ENCODE results near the gene CCDC188. TPM values are rescaled to one million over a fixed set of nuclear protein-coding genes. Genes with fewer than 3 reads are reported as not detected.

CCDC188 gene
- total RNA-seq (ENCODE audit: insufficient read depth, low replicate concordance) = not detected

- DNase-seq (ENCODE audit: low spot score) = no peak
Measured at GRCh38 chr22:20150381-20151275, at the start of gene CCDC188. Gene CCDC188, minus strand, starts transcription at chr22:20151055. Its CDS starts 69 bp downstream, at chr22:20150986.

- DNase-seq (ENCODE audit: low spot score) = no peak
Measured at GRCh38 chr22:20199906-20200305, 49.1 kb upstream of the CCDC188 start.

- no peak for DNase-seq (ENCODE audit: low spot score)
Measured at GRCh38 chr22:20199413-20199842, 48.6 kb upstream of the CCDC188 start.

GRCh38 chr22:20198557-20199319 is 47.9 kb upstream of the CCDC188 start:
- DNase-seq (ENCODE audit: low spot score) = no peak

- no peak for DNase-seq (ENCODE audit: low spot score)
Measured at GRCh38 chr22:20197407-20198030, 46.7 kb upstream of the CCDC188 start.

- DNase-seq (ENCODE audit: low spot score) = no peak
Measured at GRCh38 chr22:20196094-20196842, 45.4 kb upstream of the CCDC188 start.

GRCh38 chr22:20194681-20195593 is 44.1 kb upstream of the CCDC188 start:
- DNase-seq (ENCODE audit: low spot score) = no peak

GRCh38 chr22:20193761-20194494 is 43.1 kb upstream of the CCDC188 start:
- DNase-seq (ENCODE audit: low spot score) = no peak

- DNase-seq (ENCODE audit: low spot score) = no peak
Measured at GRCh38 chr22:20192972-20193760, 42.3 kb upstream of the CCDC188 start.

- DNase-seq (ENCODE audit: low spot score) = no peak
Measured at GRCh38 chr22:20192293-20192971, 41.6 kb upstream of the CCDC188 start.

- no peak for DNase-seq (ENCODE audit: low spot score)
Measured at GRCh38 chr22:20191803-20192202, 40.9 kb upstream of the CCDC188 start.

- no peak for DNase-seq (ENCODE audit: low spot score)
Measured at GRCh38 chr22:20191000-20191515, 40.2 kb upstream of the CCDC188 start.

- no peak for DNase-seq (ENCODE audit: low spot score)
Measured at GRCh38 chr22:20188567-20188877, 37.7 kb upstream of the CCDC188 start.

- DNase-seq (ENCODE audit: low spot score) = no peak
Measured at GRCh38 chr22:20187777-20188566, 37.1 kb upstream of the CCDC188 start.

- DNase-seq (ENCODE audit: low spot score) = no peak
Measured at GRCh38 chr22:20186871-20187546, 36.2 kb upstream of the CCDC188 start.

GRCh38 chr22:20186183-20186870 is 35.5 kb upstream of the CCDC188 start:
- DNase-seq (ENCODE audit: low spot score) = no peak

Data from umbilical cord (tissue), 2 donors.